Progenitor cell of endocrine pancreas (in vitro differentiated cells): ENCODE results near the gene OBSL1. TPM values are rescaled to one million over a fixed set of nuclear protein-coding genes. Genes with fewer than 3 reads are reported as not detected.
A peak's percentile ranks its signal among the peaks of the same experiment; 100 is the strongest.

Source experiments
- DNase-seq: peaks from one replicate; pipeline ENCODE4 v3.0.0; 2021; ENCODE audit warnings: low spot score; ENCODE audit not compliant: unreplicated experiment
- H3K27ac Mint-ChIP-seq: 2 replicates; pipeline ENCODE4 v1.8.0; 2021; ENCODE audit warnings: mild to moderate bottlenecking, moderate library complexity, mixed read lengths
- H3K27me3 Mint-ChIP-seq: 2 replicates; pipeline ENCODE4 v1.8.0; 2021; ENCODE audit warnings: mixed read lengths
- H3K36me3 Mint-ChIP-seq: 2 replicates; pipeline ENCODE4 v1.8.0; 2022; ENCODE audit warnings: mixed read lengths; ENCODE audit not compliant: insufficient read depth
- H3K4me1 Mint-ChIP-seq: 2 replicates; pipeline ENCODE4 v1.8.0; 2021; ENCODE audit warnings: low read depth, mixed read lengths
- H3K4me3 Mint-ChIP-seq: 2 replicates; pipeline ENCODE4 v1.8.0; 2021; ENCODE audit warnings: low read depth, mild to moderate bottlenecking, moderate library complexity, mixed read lengths
- H3K9me3 Mint-ChIP-seq: 2 replicates; pipeline ENCODE4 v1.8.0; 2021; ENCODE audit warnings: low read depth, mixed read lengths
- total RNA-seq: library from RNA; stranded (reverse); gene quantifications from 2 replicates; pipeline ENCODE4 v1.2.1, GENCODE V29; 2021
- TF ChIP-seq, protein P1 (sequence below): fragments of 200-600 bp; sonication (generic); IDR thresholded peaks from one replicate; pipeline ENCODE4 v1.5.0; 2021; ENCODE audit warnings: antibody characterized with exemption, mild to moderate bottlenecking; ENCODE audit not compliant: unreplicated experiment

The OBSL1 gene
- total RNA-seq, 1 donor from 2014 or later: 198 TPM

- H3K4me3 Mint-ChIP-seq: no peak overlapping the region
- H3K27me3 Mint-ChIP-seq: peaks cover 15% of the 10 kb centered on the region
- peaks cover 13% of the 10 kb centered on the region for H3K36me3 Mint-ChIP-seq
- H3K4me1 Mint-ChIP-seq: peaks cover 6% of the 10 kb centered on the region
- no peak overlapping the region for H3K27ac Mint-ChIP-seq
- TF ChIP-seq, protein P1, sequence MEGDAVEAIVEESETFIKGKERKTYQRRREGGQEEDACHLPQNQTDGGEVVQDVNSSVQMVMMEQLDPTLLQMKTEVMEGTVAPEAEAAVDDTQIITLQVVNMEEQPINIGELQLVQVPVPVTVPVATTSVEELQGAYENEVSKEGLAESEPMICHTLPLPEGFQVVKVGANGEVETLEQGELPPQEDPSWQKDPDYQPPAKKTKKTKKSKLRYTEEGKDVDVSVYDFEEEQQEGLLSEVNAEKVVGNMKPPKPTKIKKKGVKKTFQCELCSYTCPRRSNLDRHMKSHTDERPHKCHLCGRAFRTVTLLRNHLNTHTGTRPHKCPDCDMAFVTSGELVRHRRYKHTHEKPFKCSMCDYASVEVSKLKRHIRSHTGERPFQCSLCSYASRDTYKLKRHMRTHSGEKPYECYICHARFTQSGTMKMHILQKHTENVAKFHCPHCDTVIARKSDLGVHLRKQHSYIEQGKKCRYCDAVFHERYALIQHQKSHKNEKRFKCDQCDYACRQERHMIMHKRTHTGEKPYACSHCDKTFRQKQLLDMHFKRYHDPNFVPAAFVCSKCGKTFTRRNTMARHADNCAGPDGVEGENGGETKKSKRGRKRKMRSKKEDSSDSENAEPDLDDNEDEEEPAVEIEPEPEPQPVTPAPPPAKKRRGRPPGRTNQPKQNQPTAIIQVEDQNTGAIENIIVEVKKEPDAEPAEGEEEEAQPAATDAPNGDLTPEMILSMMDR: no peak
- H3K9me3 Mint-ChIP-seq: no peaks in the 10 kb centered on the region
- DNase-seq: no peak
These were observed 14.9 kb downstream of the OBSL1 start for GRCh38 chr2:219556413-219556812.

DNA sequence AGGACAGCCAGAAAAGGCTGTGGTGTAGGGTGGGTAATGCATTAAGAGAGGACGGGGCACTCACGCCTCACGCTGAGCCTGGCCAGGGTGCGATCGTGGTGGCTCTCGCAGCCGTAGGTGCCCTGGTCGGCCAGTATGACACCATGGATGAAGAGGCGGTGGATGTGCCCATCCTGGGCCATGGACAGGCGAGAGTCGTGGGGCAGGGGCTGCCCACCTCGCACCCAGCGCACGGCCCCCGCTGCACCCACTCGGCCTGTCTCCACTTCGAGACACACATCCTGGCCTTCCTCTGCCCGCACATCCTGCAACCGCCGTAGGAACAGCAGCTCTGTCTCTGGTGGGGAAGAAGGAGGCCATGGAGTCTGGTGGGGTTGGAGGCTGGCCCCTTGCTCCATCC lies 15.4 kb downstream of the OBSL1 start:
- Mint-ChIP-seq H3K36me3 (peaks cover 13% of the 10 kb centered on the region), H3K27ac (no peak overlapping the region), H3K27me3 (peaks cover 17% of the 10 kb centered on the region), H3K4me3 (no peak overlapping the region), H3K9me3 (no peaks in the 10 kb centered on the region), H3K4me1 (peaks cover 5% of the 10 kb centered on the region)
- TF ChIP-seq, protein P1: no peak
- no peak for DNase-seq

DNA sequence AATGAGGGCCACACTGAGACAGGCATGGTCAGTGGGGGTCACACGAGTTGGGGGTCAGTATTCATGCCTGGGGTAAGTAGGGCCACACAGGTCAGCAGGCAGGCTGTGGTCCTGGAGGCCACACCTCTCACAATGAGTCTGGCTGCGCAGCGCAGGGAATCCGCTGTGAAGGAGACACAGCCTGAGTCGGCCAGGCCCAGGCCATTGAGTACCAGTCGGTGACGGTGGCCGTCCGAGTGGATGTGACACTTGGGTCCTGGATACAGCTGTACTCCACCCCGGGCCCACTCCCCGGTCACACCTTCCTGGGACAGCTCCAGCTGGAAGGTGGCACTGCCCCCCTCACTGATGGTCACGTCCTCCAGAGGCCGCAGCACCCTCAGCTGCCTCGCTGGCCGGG lies 17.0 kb downstream of the OBSL1 start:
- H3K4me1 Mint-ChIP-seq: peaks cover 3% of the 10 kb centered on the region
- peaks cover 11% of the 10 kb centered on the region for H3K36me3 Mint-ChIP-seq
- H3K4me3 Mint-ChIP-seq: no peak overlapping the region
- peaks cover 29% of the 10 kb centered on the region for H3K27me3 Mint-ChIP-seq
- TF ChIP-seq, protein P1: no peak
- H3K9me3 Mint-ChIP-seq: no peaks in the 10 kb centered on the region
- H3K27ac Mint-ChIP-seq: no peak overlapping the region
- no peak for DNase-seq

- no peak for DNase-seq
- H3K4me1 Mint-ChIP-seq: peaks cover 3% of the 10 kb centered on the region
- H3K4me3 Mint-ChIP-seq: peak overlapping the region; percentile 60
- peaks cover 36% of the 10 kb centered on the region for H3K27me3 Mint-ChIP-seq
- H3K36me3 Mint-ChIP-seq: peaks cover 10% of the 10 kb centered on the region
- H3K27ac Mint-ChIP-seq: peak overlapping the region; percentile 49
- H3K9me3 Mint-ChIP-seq: no peaks in the 10 kb centered on the region
- TF ChIP-seq, protein P1: no peak
These were observed 17.8 kb downstream of the OBSL1 start for GRCh38 chr2:219553463-219553963.

GRCh38 chr2:219553168-219553417 lies 18.2 kb downstream of the OBSL1 start:
- TF ChIP-seq, protein P1: no peak
- H3K4me3 Mint-ChIP-seq: peak overlapping the region; percentile 60

More at GRCh38 chr2:219553168-219553417, 18.2 kb downstream of the OBSL1 start:
- Mint-ChIP-seq H3K27me3 (peaks cover 40% of the 10 kb centered on the region), H3K36me3 (peaks cover 14% of the 10 kb centered on the region), H3K27ac (no peak overlapping the region), H3K9me3 (no peaks in the 10 kb centered on the region), H3K4me1 (peaks cover 3% of the 10 kb centered on the region)
- no peak for DNase-seq
